Eye (tissue), 1 donor: ENCODE results near the gene RIPOR2.
A peak's percentile ranks its signal among the peaks of the same experiment; 100 is the strongest.
"Not testable (repeated sequence)": the region's sequence is repeated elsewhere in the genome, so short reads cannot be mapped to it uniquely, and the experiment has no call there.

Experiments used
- DNase-seq: peaks from one replicate; pipeline ENCODE4 v3.0.0-alpha.2; 2015

RIPOR2 gene

DNA sequence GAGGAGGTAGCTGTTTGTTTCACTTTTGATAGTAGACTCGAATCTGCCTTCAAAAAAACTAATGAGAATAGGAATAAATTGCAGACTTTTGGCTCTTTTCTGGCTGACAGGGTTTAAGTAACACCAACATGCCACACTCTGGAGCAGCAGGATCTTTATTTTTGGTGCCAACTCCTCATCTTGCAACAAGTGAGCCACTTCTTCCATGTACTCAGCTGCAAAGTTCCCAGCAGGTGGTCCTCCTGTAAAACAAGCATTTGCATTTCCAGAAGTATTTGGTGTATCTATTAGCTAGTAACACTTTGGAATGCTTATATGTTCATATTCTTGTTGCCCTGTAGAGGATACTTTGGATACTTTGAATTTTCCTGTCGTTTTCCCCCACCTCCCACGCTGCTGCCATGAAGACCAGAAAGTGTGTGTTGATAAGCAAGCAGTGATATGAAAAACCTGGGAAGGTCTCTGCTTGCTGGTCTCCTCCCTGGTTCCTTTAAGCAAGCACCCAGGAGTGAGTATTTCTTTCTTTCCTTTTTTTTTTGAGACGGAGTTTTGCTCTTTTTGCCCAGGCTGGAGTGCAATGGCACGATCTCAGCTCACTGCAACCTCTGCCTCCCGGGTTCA lies 138.1 kb downstream of the RIPOR2 start:
- DNase-seq, result no peak

DNA sequence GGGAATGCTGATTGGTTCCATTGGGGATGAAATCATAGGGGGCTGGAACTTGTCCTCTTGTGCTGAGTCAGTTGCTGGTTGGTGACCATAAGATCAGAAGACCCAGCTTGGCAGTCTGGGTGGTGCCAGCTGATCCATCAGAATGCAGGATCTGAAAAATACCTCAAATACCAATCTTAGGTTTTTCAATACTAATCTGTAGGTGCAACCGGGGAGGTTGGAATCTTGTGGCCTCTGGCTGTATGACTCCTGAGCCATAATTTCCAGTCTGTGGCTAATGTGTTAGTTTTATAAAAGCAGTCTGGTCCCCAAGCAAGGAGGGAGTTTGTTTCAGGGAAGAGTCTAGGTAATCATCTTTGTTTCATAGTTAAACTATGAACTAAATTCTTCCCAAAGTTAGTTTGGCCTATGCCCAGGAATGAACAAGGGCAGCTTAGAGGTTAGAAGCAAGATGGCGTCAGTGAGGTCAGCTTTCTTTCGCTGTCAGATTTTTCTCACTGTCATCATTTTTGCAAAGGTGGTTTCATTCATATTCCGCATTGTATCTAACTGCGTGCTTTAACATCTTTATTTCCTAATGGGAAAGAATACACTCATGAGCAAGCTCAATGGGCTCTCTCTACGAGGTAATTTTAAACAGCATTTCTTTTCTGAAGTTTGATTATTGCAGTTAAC lies 139.0 kb downstream of the RIPOR2 start:
- DNase-seq, result no peak

DNA sequence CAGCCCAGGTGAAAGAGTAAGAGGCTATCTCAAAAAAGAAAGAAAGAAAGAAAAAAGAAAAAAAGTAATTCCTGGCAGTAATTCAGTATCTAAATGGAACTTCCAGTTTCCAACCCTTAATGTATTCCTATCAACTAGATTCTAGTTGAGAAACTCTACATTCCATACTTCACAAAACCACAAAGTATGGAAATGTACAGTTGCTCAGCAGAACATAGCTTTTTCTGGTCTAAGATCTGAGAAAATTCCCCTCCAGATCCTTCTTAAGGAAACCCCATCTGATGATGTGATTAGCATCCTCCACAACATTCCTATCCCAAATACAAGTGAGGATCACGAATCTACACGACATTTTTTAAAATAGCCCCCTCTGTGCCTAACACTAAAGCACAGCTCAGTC lies 140.7 kb downstream of the RIPOR2 start:
- DNase-seq, result no peak

DNA sequence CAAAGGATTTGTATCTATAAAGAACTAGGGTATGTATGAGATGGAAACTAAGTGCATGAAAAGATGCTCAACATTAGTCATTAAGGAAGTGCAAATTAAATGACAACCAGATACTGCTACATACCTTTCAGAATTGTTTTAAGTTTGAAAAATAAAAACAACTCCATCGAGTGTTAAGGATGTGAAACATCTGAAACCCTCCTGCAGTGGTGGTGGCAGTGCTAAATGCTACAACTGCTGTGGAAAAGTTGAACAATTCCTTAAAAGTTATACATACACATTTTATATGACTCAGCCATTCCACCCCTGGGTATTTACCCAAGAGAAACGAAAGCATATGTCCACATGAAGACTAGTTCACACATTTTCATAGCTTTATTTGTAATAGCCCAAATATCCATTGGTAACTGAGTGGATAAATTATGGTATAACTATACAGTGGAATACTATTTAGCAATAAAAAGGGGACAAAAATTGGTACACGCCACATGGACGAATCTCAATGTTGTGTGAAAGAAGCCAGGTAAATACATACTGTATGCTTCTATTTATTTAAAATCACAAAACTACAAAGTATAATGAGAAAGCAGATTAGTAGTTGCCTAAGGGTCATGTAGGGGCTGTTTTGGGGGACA lies 147.6 kb downstream of the RIPOR2 start:
- no peak for DNase-seq

DNA sequence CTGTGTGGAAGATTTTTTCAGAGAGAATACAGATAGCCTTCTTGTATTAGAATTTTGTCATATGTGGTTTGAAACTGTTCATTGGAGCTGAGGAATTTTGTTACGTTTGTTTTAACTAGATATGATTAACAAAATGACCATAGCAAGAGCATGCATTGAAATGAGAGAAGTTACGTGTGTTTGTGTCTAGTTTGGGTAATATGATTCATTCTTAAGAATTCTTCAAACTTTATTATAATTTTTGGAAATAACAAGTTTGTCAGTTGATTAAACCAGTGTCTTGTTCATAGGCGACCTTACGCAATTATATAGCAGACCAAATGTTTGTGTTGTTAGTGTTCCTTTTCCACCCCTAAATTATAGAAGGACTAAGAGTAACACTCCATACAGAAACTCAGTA lies 155.6 kb downstream of the RIPOR2 start:
- DNase-seq, result no peak

DNA sequence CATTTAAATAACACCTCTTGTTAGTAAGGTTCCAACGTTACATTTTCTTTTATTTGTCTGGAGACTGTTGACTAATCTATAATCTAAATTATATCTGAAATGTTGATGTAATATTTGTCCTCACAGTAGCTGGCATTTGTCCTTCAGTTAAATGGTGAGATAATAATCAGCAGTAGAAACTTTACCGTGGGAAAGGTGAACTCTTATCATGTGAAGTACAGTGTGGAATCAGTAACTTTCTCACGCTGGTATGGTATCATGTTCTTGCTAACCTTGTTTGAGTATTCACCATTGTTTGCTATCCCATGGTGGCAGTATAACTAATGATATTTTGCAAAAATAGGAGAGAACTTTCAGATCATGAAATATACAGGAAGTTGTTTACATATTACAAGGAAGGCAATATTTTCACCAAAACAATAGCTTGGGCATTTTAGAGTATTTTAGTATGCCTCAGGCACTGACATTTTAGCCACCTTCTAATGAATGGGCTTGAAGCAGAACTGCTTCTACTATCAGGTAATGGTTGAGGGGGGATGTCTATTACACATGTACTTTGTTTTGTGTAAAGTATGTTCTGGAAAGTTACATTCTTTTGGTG lies 156.2 kb downstream of the RIPOR2 start:
- DNase-seq, result no peak

DNA sequence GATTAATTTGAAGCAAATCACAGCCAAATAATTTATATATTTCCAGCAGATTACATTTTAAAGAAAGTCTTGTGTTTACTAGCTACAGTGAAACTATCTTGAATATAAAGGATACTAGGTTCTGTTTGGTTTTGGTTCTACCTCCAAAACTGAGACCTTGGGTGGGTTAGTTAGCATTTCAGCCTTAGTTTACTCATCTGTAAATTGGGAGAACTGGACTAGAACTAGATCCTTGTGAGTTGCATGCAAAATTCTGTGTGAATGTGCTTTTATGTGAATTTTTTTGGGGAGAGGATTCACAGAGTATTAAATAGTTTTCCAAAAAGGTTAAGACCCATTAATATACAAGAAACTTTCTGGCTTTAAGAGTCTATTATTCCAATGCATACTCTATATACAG lies 156.9 kb downstream of the RIPOR2 start:
- DNase-seq, result no peak

DNA sequence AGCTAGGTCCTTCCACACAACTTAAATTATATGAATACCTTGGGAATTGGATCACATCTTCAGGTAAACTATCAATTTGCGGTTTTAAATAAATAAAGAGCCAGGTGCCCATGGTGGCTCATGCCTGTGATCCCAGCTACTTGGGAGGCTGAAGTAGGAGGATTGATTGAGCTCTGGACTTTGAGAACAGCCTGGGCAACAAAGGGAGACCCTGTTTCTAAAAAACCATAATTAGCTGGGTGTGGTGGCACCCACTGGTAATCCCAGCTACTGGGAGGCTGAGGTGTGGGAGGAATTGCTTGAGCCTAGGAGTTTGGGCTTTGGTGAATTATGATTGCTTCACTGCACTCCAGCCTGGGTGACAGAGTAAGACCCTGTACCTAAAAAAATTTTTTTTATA lies 157.6 kb downstream of the RIPOR2 start:
- DNase-seq, result no peak

DNA sequence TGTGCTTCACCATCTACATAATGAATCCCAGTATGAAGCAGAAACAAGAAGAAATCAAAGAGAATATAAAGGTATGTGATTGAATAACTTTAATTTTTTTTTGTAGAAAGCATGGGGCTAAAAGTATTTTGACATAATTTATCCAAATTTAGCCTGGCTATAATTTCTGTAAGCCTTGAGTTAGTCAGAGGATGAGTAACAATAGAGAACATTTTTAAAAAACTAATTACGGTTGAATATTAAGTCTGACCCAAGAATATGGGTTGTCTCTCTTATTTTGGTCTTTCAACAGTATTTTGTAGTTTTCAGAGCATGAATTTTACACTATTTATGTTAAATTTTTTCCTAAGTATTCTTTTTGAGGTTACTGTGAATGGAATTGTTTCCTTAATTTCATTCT lies 158.5 kb downstream of the RIPOR2 start:
- no peak for DNase-seq

DNA sequence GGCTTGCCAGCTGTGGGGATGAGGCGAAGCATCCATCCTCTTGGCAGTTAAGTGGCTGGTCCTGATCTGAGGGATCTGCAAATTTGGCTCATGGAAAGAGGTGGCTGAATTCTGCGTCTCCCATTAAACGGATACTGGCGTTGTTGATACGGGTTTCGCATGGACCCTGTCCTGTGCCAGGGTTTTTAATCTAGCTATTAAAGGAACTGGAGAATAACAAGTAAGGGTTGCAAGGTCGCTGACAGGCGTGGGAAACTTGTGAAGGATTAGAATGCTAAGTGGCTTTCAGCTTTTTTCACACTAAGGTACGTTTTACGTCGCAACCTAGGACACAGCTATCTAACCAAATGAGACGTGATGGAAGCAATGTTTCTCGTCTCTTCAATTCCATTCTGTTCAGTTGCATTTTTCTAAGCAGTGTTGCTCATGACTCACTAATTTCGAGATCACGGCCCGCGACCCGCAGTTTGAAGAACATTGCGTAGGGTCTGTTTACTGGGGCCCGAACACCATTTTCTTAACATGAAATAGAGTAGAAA lies 160.2 kb downstream of the RIPOR2 start:
- DNase-seq, result no peak

DNA sequence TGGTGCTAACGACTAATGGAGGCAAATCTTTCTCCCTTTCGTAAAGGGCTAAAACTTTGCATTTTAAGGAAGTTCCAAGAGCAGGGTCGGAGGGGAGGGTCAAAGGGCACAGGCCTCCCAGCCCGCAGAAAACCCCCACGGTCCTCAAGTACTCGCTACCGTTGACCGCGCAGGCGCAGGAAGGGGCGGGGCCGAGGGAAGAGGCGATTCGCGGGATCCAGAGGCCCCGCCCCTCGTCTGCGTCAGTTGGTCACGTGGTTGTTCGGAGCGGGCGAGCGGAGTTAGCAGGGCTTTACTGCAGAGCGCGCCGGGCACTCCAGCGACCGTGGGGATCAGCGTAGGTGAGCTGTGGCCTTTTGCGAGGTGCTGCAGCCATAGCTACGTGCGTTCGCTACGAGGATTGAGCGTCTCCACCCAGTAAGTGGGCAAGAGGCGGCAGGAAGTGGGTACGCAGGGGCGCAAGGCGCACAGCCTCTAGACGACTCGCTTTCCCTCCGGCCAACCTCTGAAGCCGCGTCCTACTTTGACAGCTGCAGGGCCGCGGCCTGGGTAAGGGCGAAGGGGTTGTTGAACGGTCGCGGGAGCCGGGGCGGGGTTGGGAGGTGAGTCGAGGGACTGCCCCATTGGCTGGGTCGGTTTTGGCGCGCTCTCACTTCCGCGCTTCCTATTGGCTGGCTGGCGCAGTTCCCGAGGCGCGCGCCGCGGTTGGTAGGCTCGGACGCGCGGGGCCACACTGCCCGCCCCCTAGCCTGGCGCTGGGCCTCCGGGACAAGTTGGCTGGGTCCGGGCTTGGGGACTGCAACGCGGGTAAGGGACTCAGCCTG lies 160.9 kb downstream of the RIPOR2 start, which contains the start of gene GMNN:
GMNN (plus strand) TSS at position 242 of the 824 bp plus-strand sequence. CDS start 2,310 bp downstream, outside the sequence.
- peak; percentile 99 for DNase-seq

DNA sequence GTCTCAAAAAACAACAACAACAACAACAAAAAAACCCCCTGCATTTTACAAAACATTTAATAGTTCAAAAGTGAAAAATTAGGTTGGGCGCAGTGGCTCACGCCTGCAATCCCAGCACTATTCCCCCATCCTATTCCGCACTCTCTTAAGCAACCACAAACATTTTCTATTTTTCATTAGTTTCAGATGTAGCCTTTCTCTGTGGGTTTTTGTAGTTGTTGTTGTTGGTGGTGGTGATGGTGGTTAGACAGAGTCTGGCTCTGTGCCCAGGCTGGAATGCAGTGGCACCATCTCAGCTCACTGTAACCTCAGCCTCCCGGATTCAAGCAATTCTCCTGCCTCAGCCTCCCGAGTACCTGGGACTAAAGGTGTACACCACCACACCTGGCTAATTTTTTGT lies 167.4 kb downstream of the RIPOR2 start:
- DNase-seq, result no peak

DNA sequence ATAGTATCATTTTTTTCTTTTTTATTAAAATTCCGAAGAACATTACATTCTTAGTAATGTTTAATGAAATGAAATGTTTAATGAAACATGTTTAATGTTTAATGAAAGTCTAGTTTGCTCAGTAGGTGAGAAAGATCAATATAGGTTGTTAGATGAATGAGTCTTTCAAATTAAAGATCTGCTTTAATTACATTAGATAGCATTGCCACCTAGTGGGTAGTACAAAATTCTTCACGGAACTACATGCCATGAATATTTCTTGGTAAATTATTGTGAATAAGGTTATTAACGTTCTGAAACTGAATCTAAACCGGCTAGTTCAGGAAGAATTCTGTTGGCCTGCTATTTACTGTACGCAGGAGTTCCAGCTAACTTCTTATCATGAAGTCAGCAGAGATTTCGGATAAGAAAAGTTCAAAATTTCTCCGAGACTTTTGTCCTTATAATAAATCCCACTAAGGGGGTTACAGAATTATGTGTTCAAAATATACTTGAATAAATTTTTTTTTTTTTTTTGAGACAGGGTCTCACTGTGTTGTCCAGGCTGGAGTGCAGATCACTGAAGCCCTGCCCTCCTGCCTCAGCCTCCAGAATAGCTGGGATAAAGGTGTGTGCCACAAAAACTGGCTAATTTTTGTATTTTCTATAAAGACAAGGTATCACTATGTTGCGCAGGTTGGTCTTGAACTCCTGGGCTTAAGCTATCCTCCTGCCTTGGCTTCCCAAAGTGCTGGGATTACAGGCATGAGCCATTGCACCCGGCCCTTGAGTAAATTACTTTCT lies 168.9 kb downstream of the RIPOR2 start:
- DNase-seq, result no peak

DNA sequence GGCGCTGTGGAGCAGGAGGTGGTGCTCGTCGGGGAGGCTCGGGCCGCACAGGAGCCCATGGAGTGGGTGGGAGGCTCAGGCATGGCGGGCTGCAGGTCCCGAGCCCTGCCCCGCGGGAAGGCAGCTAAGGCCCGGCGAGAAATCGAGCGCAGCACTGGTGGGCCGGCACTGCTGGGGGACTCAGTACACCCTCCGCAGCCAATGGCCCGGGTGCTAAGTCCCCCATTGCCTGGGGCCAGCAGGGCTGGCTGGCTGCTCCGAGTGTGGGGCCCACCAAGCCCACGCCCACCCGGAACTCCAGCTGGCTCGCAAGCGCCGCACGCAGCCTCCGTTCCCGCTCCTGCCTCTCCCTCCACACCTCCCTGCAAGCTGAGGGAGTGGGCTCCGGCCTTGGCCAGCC lies 169.8 kb downstream of the RIPOR2 start:
- not testable (repeated sequence) for DNase-seq

DNA sequence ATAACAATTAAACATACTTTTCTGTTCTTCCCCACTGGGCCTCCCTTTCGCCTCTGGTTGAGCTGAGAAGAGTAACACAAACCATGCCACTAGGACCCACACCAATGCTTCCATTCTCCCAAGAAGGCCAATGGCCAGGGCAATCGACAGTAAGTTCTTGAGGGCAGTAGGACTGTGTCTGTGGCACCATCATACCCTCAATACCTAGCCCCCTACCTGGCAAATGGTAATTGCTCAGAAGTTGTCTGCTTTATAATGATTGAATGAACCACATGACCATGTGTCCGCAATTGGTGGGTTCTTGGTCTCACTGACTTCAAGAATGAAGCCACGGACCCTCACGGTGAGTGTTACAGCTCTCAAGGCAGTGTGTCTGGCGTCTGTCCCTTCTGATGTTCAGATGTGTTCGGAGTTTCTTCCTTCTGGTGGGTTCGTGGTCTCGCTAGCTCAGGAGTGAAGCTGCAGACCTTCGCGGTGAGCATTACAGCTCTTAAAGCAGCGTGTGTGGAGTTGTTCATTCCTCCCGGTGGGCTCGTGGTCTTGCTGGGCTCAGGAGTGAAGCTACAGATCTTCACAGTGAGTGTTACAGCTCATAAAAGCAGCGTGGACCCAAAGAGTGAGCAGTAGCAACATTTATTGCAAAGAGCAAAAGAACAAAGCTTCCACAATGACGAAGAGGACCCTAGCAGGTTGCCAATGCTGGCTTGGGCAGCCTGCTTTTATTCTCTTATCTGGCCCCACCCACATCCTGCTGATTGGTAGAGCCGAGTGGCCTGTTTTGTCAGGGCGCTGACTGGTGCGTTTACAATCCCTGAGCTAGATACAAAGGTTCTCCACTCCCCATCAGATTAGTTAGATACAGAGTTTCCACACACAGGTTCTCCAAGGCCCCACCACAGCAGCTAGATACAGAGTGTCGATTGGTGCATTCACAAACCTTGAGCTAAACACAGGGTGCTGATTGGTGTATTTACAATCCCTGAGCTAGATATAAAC lies 170.6 kb downstream of the RIPOR2 start:
- not testable (repeated sequence) for DNase-seq

DNA sequence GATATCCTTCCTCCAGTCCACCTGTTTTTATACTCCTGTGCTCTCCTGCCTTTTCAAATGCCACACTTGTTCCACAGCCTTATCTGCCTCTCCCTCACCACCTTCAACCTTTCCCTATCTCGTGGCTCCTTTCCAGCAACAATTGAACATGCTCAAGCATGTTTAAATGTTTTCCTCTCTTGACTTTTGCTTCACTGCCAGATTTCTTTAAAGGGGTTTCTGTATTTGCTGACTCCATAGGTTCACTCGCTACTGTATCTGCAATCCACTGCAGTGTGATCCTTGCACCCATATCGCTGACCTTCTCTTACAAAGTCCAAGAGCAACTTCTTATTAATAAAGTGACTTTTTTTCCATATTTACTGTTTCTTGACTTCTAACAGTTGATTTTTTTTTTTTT lies 172.2 kb downstream of the RIPOR2 start:
- no peak for DNase-seq

DNA sequence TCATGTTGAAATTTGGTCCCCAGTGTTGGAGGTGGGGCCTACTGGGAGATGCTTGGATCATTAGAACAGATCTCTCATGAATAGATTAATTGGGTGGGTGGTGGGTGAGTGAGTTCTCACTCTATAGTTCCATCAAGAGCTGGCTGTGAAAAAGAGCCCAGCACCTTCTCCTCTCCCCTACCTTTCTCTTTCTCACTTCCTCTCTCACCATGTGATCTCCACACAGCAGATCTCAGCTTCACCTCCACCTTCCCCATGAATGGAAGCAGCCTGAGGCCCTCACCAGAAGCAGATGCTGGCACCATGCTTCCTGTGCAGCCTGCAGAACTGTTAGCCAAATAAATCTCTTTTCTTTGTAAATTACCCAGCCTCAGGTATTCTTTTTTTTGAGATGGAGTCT lies 173.9 kb downstream of the RIPOR2 start:
- DNase-seq, result no peak

DNA sequence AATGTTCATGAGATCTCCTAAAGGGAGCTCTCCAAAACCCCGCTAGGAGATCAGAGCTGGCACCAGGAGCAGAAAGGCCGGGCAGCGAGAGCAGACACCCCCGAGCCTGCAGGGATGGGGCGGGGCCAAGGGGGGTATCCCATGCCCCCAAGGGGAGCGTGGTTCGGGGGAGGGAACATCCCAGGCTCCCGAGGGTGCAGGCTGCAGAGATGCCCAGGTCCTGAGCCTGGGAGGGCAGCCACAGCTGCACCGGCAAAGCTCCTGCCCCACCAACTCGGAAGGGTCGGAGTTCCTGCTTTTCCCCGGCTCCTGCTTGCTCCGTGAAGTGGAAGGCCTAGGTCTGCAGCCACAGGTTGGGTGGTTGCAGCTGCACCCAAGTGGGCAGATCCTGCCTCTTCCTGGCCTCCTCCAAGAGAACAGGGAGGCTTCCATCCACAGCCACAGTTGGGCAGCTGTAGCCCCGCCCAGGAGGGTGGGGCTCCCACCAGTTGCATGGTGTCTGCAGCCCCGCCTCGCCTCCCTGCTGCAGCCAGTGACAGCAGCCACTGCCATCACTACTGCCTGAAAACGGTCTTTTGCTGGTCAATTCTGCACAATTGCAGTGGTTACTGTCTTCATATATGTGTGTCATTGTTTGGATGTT lies 174.4 kb downstream of the RIPOR2 start:
- DNase-seq, result no peak

DNA sequence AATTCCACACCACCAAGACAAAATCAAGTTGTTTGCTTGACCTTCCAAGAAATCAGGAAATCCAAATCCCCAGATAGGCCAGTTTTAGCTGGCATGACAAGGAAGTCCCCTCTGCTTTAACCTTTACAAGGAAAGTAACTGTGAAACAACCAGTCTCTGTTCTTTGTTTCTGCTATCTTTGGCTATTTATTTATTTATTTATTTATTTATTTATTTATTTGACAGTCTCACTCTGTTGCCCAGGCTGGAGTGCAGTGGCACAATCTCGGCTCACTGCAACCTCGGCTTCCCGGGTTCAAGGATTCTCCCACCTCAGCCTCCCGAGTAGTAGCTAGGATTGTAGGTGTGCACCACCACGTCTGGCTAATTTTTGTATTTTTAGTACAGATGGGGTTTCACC lies 175.6 kb downstream of the RIPOR2 start:
- no peak for DNase-seq

DNA sequence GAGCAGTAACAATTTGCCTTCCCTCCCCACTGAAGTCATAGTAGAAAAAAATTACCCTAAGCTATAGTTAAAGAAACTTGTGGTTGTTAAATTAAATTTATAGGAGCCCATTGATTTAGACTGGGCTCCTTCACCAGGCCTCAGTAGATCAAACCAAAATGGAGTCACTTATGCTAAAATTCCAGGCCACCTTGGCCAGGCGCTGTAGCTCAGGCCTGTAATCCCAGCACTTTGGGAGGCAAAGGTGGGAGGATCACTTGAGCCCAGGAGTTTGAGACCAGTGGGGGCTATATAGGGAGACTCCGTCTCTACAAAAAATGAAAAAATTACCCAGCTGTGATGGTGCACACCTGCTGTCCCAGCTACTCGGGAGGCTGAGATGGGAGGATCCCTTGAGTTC lies 176.0 kb downstream of the RIPOR2 start:
- no peak for DNase-seq
